HG02852 (cell line): Measurements from ENCODE around the gene EOLA1.
"Not testable (repeated sequence)": the region's sequence is repeated elsewhere in the genome, so short reads cannot be mapped to it uniquely, and the experiment has no call there.

ENCODE experiments used
- ATAC-seq: cut with Tn5 transposase; IDR thresholded peaks from one replicate; pipeline ENCODE4 v1.9.1; 2021; ENCODE audit warnings: mild to moderate bottlenecking, moderate library complexity; ENCODE audit not compliant: unreplicated experiment

EOLA1 gene

DNA sequence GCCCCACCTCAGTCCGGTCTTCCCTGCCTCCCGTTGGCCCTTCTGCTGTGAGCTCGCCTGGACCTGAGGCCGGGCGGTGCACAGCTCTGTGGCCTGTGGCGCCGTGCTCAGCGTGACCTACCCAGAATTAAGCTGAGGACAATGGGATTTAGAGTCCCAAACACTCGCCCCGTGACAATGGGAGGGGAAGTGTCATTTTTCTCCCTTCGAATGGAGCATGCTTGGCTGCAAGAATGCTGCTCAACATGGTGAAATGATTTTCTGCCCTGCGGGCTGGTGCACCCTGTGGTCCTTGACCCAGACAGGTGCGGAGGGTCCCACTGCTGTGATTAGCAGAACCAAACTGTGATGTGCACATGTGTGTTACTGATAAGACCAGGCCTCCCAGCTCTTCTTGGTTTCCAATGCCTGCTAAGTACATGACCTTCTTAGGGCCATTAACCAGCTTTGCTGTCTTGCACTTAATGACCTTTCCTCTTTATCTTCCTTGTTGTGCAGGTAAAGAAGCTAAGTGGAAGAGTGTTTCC, 772 bp downstream of the EOLA1 start:
- no peak for ATAC-seq

GRCh38 chrX:149545545-149546543, 5.0 kb downstream of the EOLA1 start:
- ATAC-seq: not testable (repeated sequence)

- ATAC-seq: not testable (repeated sequence)
Observed at GRCh38 chrX:149546962-149547361, 6.2 kb downstream of the EOLA1 start.

DNA sequence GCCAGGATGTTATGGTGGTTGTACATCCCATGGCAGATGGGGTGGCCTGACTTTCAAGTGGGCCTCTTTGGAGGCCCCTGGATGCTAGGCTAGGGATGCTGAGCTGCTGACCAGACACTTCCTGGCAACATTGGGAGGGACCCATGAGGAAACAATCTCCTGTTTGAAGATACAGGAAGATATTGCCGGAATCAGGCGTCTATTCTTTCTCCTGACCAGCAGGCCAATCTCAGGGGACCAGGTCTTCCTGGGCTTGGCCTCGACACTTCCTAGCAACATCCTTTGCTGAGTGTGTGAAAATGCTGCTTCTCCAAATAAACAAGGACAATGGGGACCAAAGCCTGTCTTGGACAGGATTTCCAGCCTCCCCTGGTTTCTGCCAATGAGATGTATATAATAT, 7.0 kb downstream of the EOLA1 start:
- ATAC-seq: not testable (repeated sequence)

GRCh38 chrX:149549701-149550100, 8.9 kb downstream of the EOLA1 start, which contains the start of gene HSFX3:
Gene HSFX3, minus strand, starts transcription at chrX:149549924. Its CDS starts 72 bp downstream, at chrX:149549852.
- not testable (repeated sequence) for ATAC-seq

DNA sequence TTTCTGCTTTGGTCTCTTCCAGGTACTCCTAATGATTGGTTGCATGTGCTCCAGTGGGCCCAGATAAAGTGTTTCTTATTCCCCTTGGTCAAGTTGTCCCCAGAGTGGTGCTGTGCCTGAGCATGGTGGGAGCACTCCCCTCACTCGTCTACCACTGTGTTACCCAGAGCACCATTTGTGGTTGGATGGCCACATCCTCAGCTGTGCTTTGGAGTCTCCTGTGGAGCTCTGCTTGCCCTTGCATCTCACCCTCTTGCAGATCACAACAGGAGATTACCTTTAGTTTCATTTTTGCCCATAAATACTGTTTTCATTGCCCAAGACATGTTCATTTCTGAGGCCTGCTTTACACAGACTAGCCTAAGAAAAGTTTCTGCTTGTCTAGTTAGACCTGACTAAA, 9.6 kb downstream of the EOLA1 start:
- ATAC-seq: not testable (repeated sequence)

- peak; percentile 52 for ATAC-seq
Observed at GRCh38 chrX:149551245-149551938, 10.6 kb downstream of the EOLA1 start.

- ATAC-seq: not testable (repeated sequence)
Observed at GRCh38 chrX:149551939-149552248, 11.1 kb downstream of the EOLA1 start.

DNA sequence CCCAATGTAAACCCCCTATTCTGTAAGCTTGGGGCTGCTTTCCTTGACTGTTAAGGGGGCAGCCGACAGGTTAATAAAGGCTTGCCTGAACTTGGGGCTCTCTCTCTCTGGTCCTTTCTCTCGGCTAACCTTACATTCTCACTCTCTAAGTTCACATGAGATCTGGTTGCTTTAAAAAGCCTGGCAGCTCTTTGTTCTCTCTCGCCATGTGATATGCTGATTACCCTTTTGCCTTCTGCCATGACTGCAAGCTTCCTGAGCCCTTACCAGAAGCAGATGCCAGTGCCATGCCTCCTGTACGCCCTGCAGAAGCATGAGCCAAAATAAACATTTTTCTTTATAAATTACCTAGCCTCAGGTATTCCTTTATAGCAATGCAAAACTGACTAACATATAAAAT, 14.4 kb downstream of the EOLA1 start:
- not testable (repeated sequence) for ATAC-seq

DNA sequence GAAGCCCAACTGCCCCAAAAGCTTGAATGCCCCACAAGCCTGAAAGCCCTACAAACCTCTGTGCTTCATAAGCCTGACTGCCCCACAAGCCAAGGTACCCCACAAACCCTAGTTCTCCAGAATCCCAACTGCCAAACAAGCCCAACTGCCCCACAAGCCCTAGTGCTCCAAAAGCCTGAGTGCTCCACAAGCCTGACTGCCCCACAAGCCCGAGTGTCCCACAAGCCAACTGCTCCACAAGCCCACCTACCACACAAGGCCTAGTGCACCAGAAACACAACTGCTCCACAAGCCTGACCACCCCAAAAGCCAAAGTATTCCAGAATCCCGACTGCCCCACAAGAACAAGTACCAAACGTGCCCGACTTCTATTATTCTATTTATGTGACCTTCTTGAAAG, 22.5 kb downstream of the EOLA1 start:
- no peak for ATAC-seq

- ATAC-seq: no peak
Observed at GRCh38 chrX:149567621-149568417, 27.0 kb downstream of the EOLA1 start.

GRCh38 chrX:149568701-149569296, 28.0 kb downstream of the EOLA1 start:
- no peak for ATAC-seq

DNA sequence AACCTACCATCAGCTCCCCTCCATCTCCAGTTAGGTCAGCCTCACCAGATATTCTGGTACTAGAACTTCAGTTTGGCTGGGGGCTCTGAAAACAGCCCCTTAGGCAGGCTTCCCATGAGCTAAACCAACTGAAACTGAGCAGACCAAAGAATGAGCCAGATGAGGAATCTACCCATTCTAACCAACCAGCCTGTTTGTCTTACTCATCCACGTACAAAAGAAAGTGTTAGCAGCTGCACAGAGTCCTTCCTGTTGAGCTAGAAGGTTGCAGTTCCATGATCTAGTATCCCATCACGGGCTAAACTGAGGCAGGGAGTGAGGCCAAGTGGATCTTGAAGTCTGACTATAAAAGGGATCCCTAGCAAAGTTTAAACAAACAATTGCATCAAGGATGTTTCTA, 29.0 kb downstream of the EOLA1 start:
- no peak for ATAC-seq

- ATAC-seq: no peak
Observed at GRCh38 chrX:149570668-149571067, 29.9 kb downstream of the EOLA1 start.

DNA sequence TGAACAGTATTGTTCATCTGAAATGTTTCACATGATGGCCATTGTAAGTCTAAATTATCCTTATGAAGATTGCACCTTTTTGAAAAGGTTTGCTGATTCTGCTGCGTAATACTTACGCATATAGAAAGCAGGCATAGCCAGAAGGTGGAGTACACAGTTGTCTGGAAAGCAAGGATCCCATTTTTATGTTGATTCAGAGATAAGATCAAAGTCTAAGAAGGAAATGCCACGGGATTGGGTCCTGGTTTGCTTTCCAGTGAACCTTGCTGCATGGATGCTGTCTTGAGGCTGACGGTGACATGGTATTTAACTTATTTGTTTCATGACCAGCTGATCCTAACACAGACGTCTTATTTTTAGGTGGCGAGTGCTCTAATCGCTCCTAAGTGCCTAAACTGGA, 31.0 kb downstream of the EOLA1 start:
- no peak for ATAC-seq

DNA sequence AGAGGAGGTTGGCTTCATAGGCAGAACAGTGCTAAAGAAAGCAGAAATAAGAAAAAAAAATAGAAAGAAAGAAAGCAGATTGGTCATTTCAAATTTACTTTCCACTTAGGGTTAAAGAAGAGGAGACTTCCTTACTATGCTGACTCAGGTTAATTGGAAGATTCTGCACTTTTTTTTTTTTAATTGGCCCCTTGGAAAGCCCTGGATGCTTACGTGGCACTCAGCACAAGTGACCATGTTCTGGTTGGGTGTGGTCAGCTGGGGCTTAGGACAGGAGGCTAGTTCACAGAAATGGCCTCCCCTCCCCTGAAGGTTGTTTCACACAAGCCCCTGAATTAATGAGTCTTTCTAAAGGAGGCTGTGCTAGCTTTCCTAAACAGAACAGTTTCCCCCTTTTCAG, 31.9 kb downstream of the EOLA1 start:
- no peak for ATAC-seq

GRCh38 chrX:149573456-149573855, 32.6 kb downstream of the EOLA1 start:
- ATAC-seq: peak; percentile 100

DNA sequence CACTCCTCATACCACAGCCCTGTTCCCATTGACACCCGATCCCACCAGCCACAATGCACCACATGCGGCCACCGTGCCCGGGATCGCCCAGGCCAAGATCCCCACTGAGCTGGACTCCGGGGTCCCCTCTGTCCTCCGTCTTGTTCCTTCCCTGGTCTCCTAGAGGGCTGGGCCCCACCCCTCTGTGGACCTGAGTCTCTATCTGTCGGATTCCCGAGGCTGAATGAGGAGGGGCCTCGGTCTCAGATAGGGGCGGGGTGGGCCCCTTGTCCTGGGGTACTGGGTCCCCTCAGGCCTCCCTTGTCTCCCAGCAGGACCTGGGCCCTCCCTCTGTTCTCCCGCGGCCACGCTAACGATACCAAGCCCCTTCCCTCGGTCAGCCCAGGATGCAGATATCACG, 44.8 kb downstream of the EOLA1 start:
- ATAC-seq: not testable (repeated sequence)

- ATAC-seq: not testable (repeated sequence)
Observed at GRCh38 chrX:149587359-149587758, 46.5 kb downstream of the EOLA1 start, which contains the start of gene MAGEA9B. Gene MAGEA9B, minus strand, starts transcription at chrX:149587459. Its CDS starts 4,280 bp downstream, at chrX:149583179.

- ATAC-seq: not testable (repeated sequence)
Observed at GRCh38 chrX:149590993-149591392, 50.2 kb downstream of the EOLA1 start.
